Activated T-cell treated with anti-CD3 and anti-CD28 coated beads, Interleukin-2, amount 50 U/mL, for 48 hours (primary cell): Measurements from ENCODE around the gene OSM.
A peak's percentile ranks its signal among the peaks of the same experiment; 100 is the strongest.

ENCODE experiments used
- DNase-seq, 2 experiments: peaks; one replicate each; pipeline ENCODE4 v3.0.0-alpha.2; 2020

Gene OSM

DNA sequence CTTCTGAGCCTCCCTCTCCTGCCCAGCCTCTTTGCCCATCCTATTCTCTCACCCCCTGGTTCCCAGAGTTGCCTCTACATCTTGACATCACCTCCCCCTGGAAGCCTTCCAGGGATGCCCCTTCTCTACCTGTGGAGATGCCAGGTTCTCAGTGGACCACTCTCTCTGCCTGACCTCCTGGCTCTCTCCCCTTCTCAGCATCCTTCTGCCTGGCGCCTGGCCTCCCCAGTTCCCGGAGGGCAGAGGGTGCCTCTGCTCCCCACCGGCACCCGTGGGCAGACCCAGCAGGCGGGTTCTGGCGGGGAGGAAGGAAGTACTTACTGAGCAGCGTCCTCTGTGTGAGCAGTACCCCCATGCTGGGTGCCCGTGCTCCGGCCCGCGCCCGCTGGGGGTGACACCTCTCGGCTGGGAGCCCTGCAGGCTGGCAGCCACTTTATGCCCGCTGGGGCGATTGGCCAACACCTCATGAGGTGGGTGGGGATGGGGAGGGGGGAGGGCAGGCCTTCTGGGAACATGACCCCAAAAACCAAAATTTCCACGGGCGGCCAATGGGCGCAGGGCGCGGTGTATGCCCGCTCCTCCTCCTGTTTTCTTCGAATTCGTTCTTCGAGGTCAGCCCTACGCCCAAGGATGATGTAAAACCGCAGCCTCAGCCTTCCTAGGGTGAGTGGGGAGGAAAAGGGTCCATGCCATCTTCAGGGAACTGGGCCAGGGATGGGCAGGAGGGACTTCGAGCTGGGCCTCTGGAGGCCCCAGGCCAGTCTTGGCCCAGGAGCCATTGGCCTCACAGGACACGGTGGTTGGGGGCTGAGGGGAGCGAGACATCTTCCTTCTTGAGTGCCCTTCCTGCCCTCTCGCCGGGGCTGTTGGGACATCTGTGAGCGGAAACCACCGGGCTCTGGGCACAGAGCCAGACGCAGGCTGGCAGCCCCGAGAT lies at the start of gene OSM:
Gene OSM (minus strand): TSS at position 407 of the 937 bp plus-strand sequence. CDS start 52 bp downstream, at position 355.
- peak; percentile 85 to 87 for DNase-seq

- DNase-seq: no peak
These were observed 49.4 kb upstream of the OSM start for GRCh38 chr22:30315962-30316576.

- DNase-seq: peak; percentile 60 to 67
These were observed 48.3 kb upstream of the OSM start for GRCh38 chr22:30314915-30315314.

DNA sequence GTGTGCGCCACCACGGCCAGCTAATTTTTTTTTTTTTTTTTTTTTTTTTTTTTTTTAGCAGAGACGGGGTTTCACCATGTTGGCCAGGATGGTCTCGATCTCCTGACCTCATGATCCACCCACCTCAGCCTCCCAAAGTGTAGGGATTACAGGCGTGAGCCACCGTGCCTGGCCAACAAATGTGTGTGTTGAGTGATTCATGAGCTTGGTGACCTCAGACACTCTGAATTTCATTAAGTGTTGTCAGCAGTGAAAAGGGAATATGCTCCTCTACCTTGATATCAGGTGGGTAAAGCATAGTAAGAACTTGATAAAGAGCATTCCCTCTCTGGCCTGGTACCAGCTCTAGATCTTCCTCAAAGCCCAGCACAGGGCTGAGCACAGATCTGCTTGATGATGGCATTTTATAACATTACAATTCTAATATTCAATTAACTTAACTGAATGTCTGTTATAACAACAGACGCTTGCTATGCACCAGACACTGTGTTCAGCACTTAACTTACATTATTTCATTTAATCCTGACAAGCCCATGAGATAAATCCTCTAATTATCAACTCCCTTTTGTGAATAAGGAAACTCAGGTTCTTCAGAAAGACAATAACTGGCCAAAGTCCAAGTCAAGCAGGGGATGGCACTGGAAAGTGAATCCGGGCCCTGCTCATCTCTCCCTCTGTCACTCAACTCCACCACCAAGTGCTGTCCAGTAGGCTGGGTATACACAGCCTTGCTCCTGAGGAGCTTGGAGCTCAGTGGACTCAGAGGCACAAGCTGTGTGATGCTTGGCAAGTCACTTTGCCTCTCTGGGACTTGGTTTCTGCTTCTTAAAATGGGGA lies 47.1 kb upstream of the OSM start:
- no peak for DNase-seq

GRCh38 chr22:30312053-30312452 lies 45.4 kb upstream of the OSM start:
- no peak for DNase-seq

- no peak for DNase-seq
These were observed 44.5 kb upstream of the OSM start for GRCh38 chr22:30310881-30311771.

DNA sequence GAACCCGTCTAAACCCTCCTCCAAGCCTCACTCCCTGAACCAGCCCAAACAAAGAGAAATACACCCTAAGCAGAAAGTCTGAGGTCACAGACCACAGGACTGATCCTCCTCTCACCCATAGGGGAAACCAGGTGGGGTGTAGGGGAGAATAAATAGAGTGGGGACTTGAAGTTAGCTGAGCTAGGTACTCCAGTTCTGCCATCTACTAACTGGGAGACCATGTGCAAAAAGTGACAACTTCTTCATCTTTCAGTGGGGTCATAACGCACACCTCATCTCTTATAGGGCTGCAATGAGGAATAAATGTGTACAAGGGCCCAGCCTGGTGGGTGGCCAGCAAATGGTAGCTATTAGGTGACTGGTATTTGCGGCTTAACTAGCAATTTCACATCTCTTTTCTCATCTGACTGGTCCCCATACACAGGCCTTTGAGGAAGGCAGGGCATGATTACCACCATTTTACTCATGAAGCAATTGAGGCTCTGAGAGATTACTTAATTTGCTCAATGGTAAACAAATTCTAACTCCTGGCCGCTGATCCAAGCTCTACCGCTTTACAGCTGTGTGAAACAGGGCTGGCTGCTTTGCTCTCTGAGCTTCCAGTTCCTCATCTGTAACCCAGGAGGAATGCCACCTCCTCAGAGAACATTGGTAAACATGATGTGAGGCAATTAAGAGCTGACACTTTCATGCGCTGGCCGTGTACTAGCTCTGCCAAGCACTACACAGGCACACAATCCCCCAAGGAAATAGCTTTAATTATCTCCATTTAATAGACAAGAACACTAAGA lies 43.5 kb upstream of the OSM start:
- no peak for DNase-seq

DNA sequence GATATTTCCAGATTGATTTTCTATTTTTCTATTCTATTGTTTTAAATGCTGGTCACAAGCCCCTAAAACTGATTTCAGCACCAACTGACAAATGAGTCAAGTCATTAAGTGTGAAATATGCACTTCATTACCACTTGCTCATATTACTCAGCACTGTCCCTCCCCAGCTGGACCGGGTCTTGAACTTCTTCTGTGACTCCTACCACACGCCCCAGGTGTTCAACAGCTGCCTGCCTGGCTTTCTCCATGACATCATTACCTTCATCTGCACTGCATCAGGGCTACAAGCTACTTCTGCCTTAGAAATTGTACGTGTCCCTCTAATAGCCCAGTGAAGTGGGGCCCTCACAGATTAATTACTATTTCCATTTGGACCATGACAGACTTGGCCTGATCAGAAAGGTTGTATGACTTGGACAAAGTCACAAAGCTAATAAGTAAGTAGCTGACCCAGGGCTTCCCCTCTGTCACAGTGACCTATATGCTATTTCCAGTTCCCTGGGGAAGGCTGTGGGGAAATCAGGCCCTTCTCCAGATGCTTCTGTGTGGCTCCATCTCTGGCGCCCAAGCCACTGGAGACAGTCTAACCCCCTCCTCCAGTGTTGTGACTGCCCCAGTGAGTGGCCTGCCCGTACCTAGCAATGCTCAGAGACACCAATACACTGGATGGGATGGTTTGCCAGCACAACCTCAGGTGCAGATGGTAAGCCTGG lies 42.0 kb upstream of the OSM start:
- DNase-seq: no peak

GRCh38 chr22:30308093-30308492 lies 41.4 kb upstream of the OSM start:
- DNase-seq: no peak

- no peak for DNase-seq
These were observed 40.5 kb upstream of the OSM start for GRCh38 chr22:30307041-30307574.

- DNase-seq: no peak
These were observed 40.0 kb upstream of the OSM start for GRCh38 chr22:30306627-30307011.

DNA sequence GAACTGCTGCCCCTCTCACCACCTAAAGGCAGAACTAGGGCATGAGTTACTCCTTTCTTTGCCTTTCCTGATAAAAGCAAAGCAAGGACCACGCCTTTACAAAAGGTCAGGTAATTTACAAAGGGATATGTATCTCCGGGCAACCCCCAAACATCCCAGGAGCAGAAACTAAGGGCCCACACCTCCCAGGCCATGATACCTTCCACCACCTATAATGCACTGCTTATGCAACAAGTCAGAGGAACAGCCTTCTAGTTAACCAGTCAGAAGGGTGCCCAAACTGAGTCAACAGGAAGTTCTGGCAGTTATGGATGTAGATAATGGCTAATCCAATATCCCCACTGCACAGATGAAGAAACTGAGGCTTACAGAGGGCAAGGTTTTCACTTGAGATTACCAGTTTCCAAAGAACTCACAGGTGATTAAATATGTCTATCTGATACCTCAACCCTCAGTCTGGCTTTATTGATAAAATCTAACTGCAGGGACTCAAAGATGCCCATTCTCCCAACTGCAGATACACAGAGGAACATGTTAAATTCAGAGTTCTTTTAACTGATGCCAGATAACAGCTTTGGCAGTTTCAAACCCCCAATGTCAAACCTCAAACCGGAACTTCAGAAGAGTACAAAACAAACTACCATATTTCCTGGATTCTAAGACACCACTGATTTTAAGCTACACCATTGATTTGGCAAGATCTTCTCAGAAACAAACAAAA lies 39.4 kb upstream of the OSM start:
- no peak for DNase-seq

DNA sequence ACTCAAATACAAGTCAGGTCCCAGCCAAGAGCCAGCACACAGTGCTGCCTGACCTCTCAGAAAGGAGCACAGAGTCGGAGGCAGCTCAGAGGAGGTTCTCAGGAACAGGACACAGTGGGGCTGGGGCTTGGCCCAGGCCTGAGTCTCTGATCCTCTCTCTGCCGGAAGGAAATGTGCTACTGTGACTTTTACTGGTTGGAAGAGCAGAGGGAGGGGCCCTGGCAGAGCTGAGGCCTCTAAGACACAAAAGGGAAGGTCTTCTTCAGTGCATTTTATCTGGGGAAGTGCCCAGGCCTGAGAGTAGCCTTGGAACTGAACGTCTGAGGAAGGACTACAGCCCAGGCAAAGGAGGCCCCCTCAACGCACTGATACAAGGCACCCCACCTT lies 38.9 kb upstream of the OSM start:
- DNase-seq: peak; percentile 56 to 63

GRCh38 chr22:30304495-30305244 lies 38.0 kb upstream of the OSM start:
- no peak for DNase-seq

GRCh38 chr22:30302810-30303138 lies 36.1 kb upstream of the OSM start:
- no peak for DNase-seq

GRCh38 chr22:30301995-30302809 lies 35.6 kb upstream of the OSM start:
- DNase-seq: no peak

- DNase-seq: no peak
These were observed 32.7 kb upstream of the OSM start for GRCh38 chr22:30299322-30299721.

- no peak for DNase-seq
These were observed 31.5 kb upstream of the OSM start for GRCh38 chr22:30297991-30298701.
